Islet precursor cell (in vitro differentiated cells): ENCODE results near the gene CTLA4.

ENCODE experiments used
- DNase-seq: peaks from one replicate; pipeline ENCODE4 v3.0.0-alpha.2; 2018

The CTLA4 gene

DNA sequence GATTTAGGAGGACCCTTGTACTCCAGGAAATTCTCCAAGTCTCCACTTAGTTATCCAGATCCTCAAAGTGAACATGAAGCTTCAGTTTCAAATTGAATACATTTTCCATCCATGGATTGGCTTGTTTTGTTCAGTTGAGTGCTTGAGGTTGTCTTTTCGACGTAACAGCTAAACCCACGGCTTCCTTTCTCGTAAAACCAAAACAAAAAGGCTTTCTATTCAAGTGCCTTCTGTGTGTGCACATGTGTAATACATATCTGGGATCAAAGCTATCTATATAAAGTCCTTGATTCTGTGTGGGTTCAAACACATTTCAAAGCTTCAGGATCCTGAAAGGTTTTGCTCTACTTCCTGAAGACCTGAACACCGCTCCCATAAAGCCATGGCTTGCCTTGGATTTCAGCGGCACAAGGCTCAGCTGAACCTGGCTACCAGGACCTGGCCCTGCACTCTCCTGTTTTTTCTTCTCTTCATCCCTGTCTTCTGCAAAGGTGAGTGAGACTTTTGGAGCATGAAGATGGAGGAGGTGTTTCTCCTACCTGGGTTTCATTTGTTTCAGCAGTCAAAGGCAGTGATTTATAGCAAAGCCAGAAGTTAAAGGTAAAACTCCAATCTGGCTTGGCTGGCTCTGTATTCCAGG lies at the start of gene CTLA4:
Gene CTLA4 (plus strand): TSS at position 211 of the 640 bp plus-strand sequence. CDS start 172 bp downstream, at position 383.
- DNase-seq: no peak

GRCh38 chr2:203818656-203819055 lies 48.9 kb upstream of the CTLA4 start:
- no peak for DNase-seq

DNA sequence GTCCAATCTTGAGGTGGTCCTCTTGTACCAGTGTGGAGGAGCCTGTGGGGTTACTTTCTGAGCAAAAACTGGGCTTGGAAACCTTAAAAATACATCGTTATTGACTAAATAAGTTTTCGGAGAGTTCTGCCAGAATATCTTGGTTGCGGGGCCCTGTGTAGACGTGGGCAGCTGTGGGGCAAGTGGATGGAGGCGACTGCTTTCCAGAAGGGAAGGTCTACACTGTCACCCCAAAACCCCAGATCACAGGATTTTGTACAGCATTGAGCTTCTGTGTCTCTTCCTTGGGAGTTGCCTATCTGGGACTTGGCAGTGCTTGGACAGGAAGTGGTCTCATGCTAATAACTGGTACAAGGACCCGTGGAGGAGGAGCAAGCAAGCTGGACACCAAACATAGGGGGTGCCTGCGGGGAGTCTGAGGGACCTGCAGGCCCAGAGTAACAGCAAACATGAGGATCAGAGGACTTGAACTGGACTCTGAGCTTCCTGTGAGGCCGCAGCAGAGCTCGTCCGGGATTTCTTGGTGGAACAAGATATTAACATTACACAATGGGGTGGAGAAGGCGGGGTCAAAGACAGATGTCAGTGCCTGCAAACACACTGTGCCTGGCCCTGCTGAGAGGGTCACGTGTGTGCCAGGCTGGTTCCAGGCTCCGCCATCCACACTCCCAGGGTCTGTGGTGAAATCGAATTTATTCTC lies 48.0 kb upstream of the CTLA4 start:
- no peak for DNase-seq

- DNase-seq: no peak
Measured at GRCh38 chr2:203820969-203821368, 46.6 kb upstream of the CTLA4 start.

DNA sequence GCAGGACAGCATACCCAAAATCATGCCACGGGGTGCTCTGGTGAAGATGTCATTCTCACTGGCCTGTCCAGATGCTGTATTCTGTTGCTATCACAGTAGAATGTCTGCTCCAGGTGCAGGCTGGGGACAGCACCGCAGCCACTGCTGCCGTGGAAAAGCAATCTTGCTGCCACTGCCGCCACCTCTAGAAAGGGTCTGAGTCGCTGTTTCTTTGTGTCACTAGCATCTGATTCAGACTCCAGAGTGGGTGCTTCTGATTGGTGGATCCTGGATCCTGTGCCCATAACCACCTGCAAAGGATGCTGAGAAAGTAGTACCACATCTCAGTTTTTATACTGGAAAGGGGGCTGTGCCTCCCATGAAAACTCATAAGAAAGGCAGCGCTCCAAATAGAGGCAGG lies 45.3 kb upstream of the CTLA4 start:
- DNase-seq: no peak

- DNase-seq: no peak
Measured at GRCh38 chr2:203823173-203823572, 44.4 kb upstream of the CTLA4 start.

DNA sequence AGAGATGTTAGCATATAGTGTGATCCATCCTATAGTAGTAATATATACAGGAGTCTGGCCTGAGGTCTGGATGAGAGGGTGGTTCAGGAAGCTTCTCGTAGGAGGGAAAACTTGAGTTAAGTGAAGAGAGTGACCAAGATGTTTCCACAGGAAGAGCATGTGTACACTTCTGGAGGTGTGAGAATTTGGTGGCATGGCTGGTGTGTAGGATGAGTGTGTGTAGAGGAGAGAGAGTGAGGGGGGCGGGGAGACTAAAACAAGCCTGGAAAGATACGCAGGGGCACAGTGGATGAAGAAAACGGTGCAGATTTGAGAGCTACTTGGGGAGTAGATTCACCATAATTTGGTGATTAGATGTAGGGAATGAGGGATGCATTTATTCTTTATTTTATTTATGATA lies 43.5 kb upstream of the CTLA4 start:
- DNase-seq: no peak

DNA sequence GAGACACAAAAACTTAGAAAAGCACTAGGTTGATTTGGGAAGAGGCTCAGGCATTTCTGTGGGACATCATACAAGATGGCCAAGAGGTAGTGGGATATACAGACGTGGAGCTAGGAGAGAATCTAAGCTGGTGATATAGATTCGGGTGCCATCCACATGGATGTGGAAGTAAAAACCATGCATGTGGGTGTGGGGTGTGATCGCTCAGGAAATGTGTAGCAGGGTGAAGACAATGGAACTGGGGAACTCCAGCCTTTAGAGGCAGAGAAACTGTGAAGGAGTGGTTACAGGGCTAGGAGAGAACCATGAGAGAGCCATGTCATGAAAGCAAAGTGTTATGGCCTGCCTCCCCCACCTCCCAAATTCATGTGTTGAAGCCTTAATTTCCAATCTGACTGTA lies 43.0 kb upstream of the CTLA4 start:
- no peak for DNase-seq

GRCh38 chr2:203826704-203827103 lies 40.9 kb upstream of the CTLA4 start:
- DNase-seq: no peak

- DNase-seq: no peak
Measured at GRCh38 chr2:203830304-203831055, 37.1 kb upstream of the CTLA4 start.

DNA sequence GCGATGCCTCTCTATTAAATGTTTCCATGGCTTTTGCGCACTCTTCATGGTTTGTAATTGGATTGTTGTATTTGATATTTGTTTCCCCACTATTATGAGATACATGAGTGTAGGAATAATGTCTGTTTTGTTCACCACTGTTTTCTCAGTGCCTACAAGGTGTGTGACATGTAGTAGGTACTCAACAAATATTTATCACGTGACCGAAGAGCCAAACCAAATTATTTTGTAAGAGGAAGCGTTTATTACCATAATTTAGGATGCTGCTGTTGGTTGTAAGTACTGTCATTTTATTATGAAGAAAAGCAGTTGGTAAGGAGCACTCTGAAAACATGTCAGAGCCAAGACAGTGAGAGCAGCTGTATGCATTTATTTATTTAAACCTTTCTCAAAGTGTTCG lies 32.2 kb upstream of the CTLA4 start:
- DNase-seq: no peak

DNA sequence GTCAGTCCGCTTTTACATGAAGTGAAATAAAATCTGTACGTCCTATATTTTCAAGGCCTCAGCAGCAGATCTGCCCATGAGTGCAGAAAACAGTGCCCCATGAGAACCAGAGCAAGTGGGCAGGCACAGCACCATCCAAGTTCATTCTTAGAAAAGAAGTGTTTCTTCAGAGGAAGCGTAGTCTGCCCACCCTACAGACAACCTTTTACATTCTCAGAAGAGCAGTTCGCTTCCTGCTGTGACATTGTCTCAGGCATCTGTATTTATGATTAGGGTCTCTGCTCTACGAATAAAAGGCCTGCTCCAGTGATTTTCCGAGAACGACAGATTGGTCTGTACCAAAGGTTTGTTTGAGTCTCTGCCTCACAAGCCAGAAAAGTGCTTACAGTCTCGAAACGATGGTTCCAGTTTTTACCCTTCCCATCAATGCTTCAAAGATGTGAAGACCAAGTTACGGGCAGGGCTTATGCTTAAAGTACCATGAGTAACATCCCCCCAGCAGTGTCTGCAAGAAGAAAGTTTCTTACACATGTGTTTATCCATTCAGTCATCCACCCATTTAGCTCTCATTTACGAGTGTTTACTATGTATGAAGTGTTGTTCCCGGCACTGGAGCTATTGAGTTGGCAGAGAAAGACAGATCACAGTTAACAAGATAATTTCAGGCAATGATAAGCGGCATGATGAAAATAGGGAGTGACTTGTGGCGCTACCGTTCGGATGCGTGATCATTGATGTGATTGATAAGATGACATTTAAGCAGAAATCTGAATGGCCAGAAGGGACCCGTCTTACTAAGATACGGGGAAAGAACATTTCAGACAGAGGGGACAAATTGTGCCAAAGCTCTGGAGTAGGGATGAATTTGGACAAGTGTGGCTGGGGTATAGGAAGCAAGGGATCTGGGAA lies 31.4 kb upstream of the CTLA4 start:
- DNase-seq: no peak

GRCh38 chr2:203840655-203841205 lies 26.8 kb upstream of the CTLA4 start:
- no peak for DNase-seq

- no peak for DNase-seq
Measured at GRCh38 chr2:203841654-203842053, 25.9 kb upstream of the CTLA4 start.

GRCh38 chr2:203842373-203842772 lies 25.2 kb upstream of the CTLA4 start:
- DNase-seq: no peak

DNA sequence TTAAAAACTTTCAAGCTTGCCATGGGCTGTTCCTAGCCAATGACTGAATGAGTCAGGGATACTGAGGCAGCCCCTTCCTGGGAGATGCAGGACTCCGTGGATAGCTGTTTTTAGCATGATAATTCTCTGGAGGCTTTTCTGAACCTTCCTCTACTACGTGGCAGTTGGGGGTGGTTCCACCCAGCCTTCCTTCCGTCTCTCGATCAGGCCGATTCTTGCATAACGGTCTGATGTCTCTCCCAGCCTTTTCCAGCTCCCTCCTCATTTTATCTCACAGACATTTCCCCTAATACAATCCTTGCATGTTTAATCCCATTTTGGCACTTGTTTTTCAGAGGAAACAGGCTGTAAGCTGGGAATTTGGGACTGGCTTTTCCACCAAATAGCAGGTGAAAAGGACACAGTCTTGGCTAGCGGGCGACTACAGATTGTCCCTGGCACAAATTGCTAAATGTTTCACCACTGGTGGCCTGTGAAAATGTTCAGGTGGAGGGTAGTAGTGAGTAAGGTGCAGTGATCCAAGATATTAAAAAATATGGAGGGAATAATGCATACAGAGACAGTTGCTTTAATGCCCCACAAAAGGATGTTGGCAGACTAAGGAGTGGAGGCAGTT lies 21.0 kb upstream of the CTLA4 start:
- no peak for DNase-seq

DNA sequence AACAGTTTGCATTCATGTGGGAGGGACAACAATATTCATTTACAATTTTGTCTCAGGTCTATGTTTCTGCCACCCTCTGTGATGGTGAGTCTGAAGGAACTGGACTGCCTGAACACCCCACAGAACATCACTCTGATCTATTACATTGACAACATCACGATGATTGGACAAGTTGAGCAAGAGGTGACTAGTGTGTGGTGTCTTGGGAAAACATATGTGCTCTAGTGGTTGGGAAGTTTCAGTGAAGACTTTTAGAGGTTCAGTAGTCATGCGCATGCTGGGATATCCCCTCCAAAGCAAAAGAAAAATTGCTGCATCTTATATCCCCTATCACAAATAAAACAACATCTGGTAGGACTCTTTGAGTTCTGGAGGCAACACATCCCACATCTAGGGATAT lies 18.6 kb upstream of the CTLA4 start:
- DNase-seq: no peak

GRCh38 chr2:203852760-203853159 lies 14.8 kb upstream of the CTLA4 start:
- DNase-seq: no peak

DNA sequence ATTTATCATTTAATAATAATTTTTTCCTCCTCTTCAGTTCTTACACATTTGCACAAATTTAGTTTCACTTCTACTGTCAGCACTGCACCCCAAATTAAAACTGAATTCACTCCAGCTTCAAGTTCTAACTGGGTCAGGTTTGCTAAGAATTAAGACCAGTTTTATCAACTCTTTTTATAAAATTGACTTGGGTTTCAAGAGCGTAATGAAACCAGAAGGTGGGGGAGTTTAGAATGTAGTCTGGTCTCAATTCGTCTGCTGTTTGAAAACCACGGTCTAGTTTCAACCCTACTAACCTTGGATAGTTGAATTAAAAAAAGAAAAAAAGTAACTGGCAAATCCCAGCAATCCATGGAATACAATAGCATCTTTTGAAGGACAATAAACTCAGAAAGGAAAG lies 14.3 kb upstream of the CTLA4 start:
- no peak for DNase-seq

DNA sequence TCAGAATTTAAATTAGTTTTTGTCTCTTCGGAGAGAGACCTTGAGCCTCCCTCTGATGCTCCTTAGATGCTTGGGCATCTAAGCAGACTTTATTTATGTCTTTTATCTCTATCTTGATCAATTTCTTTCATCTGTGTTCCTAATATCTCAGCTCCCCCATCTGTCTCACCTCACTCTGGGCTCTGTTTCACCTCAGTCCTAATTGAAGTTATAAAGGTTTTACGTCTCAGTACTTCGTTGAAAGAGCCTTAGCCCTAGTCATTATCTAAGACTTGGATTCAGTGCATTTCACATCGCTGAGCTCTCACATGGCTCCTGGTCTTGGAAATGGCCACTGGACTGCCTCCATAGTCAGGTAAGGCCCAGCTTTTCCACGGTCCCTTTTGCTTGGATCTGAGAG lies 13.8 kb upstream of the CTLA4 start:
- DNase-seq: no peak

DNA sequence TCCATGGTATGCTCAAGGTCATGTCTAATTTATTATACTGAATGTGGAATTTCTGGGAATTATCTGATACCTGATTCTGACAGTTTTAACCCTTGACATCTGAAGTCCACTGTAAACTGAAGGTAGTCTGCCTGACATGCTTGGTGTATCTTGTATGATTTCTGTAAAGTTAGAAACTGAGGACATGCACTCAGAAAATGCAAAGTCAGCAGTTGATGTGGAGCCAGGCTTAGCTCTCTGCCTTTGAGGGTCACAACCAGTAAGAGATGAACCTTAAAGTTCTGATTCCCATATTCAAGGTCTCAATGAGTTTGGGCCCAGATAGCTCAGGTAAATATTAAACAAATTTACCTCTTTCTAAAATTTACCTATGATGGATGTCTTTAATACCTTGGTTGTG lies 12.3 kb upstream of the CTLA4 start:
- DNase-seq: no peak

- DNase-seq: no peak
Measured at GRCh38 chr2:203857656-203858055, 9.9 kb upstream of the CTLA4 start.
